GM23338 (cell line): ENCODE results near the gene ITPR2.

Source experiments
- CREB1 ChIP-seq: fragments of 250-450 bp; sonication (Bioruptor Pico); IDR thresholded peaks from 2 replicates; pipeline ENCODE4 v1.5.0; 2020; ENCODE audit warnings: low read depth, mild to moderate bottlenecking, moderate library complexity
- CTCF ChIP-seq, 2 experiments: fragments of 200-600 bp in 1 of 2; sonication (generic) in 1 of 2; conservative IDR thresholded peaks; 2 replicates each; pipeline versions ENCODE4 v1.5.1 to v1.6.1; 2016 to 2017; ENCODE audit warnings: antibody characterized with exemption in 2 of 2, low read depth in 2 of 2, mild to moderate bottlenecking in 2 of 2, moderate library complexity in 1 of 2
- EZH2 ChIP-seq: fragments of 200-600 bp; sonication (generic); IDR thresholded peaks from one replicate; pipeline ENCODE4 v1.8.0; 2017; ENCODE audit warnings: antibody characterized with exemption, mild to moderate bottlenecking, low read depth; ENCODE audit not compliant: unreplicated experiment
- EZH2phosphoT487 ChIP-seq: fragments of 200-600 bp; sonication (generic); IDR thresholded peaks from one replicate; pipeline ENCODE4 v1.8.1; 2018; ENCODE audit warnings: antibody characterized with exemption; ENCODE audit not compliant: unreplicated experiment
- JUNB ChIP-seq: IDR thresholded peaks from one replicate; pipeline ENCODE4 v1.6.1; 2016; ENCODE audit warnings: antibody characterized with exemption; ENCODE audit not compliant: unreplicated experiment
- POLR2AphosphoS5 ChIP-seq: IDR thresholded peaks from 2 replicates; pipeline ENCODE4 v1.6.1; 2016; ENCODE audit warnings: antibody characterized with exemption, low read depth
- ZNF114 ChIP-seq: fragments of 250-450 bp; sonication (Bioruptor Pico); IDR thresholded peaks from 2 replicates; pipeline ENCODE4 v1.5.0; 2020; ENCODE audit warnings: mild to moderate bottlenecking, moderate library complexity
- ZNF331 ChIP-seq: fragments of 250-450 bp; sonication (Bioruptor Pico); IDR thresholded peaks from 2 replicates; pipeline ENCODE4 v1.5.0; 2020; ENCODE audit warnings: low read depth, mild to moderate bottlenecking, moderate library complexity
- TF ChIP-seq, protein P1 (sequence below): fragments of 250-450 bp; sonication (Bioruptor Pico); IDR thresholded peaks from 2 replicates; pipeline ENCODE4 v1.5.0; 2020; ENCODE audit warnings: mild to moderate bottlenecking, moderate library complexity
- TF ChIP-seq, protein P2 (sequence below): IDR thresholded peaks from one replicate; pipeline ENCODE4 v1.6.1; 2018; ENCODE audit warnings: antibody characterized with exemption; ENCODE audit not compliant: unreplicated experiment

- no peak for TF ChIP-seq POLR2AphosphoS5
- TF ChIP-seq ZNF114 (CRISPR knock-in tag) = no peak
- TF ChIP-seq ZNF331 (CRISPR knock-in tag) = no peak
- no peak for TF ChIP-seq CTCF (conservative IDR thresholded peaks at IDR 0.05; ENCODE audit: low read depth in 2 of 2)
- TF ChIP-seq JUNB = no peak
- TF ChIP-seq EZH2 = no peak
- TF ChIP-seq EZH2phosphoT487 = no peak
- TF ChIP-seq, protein P1, sequence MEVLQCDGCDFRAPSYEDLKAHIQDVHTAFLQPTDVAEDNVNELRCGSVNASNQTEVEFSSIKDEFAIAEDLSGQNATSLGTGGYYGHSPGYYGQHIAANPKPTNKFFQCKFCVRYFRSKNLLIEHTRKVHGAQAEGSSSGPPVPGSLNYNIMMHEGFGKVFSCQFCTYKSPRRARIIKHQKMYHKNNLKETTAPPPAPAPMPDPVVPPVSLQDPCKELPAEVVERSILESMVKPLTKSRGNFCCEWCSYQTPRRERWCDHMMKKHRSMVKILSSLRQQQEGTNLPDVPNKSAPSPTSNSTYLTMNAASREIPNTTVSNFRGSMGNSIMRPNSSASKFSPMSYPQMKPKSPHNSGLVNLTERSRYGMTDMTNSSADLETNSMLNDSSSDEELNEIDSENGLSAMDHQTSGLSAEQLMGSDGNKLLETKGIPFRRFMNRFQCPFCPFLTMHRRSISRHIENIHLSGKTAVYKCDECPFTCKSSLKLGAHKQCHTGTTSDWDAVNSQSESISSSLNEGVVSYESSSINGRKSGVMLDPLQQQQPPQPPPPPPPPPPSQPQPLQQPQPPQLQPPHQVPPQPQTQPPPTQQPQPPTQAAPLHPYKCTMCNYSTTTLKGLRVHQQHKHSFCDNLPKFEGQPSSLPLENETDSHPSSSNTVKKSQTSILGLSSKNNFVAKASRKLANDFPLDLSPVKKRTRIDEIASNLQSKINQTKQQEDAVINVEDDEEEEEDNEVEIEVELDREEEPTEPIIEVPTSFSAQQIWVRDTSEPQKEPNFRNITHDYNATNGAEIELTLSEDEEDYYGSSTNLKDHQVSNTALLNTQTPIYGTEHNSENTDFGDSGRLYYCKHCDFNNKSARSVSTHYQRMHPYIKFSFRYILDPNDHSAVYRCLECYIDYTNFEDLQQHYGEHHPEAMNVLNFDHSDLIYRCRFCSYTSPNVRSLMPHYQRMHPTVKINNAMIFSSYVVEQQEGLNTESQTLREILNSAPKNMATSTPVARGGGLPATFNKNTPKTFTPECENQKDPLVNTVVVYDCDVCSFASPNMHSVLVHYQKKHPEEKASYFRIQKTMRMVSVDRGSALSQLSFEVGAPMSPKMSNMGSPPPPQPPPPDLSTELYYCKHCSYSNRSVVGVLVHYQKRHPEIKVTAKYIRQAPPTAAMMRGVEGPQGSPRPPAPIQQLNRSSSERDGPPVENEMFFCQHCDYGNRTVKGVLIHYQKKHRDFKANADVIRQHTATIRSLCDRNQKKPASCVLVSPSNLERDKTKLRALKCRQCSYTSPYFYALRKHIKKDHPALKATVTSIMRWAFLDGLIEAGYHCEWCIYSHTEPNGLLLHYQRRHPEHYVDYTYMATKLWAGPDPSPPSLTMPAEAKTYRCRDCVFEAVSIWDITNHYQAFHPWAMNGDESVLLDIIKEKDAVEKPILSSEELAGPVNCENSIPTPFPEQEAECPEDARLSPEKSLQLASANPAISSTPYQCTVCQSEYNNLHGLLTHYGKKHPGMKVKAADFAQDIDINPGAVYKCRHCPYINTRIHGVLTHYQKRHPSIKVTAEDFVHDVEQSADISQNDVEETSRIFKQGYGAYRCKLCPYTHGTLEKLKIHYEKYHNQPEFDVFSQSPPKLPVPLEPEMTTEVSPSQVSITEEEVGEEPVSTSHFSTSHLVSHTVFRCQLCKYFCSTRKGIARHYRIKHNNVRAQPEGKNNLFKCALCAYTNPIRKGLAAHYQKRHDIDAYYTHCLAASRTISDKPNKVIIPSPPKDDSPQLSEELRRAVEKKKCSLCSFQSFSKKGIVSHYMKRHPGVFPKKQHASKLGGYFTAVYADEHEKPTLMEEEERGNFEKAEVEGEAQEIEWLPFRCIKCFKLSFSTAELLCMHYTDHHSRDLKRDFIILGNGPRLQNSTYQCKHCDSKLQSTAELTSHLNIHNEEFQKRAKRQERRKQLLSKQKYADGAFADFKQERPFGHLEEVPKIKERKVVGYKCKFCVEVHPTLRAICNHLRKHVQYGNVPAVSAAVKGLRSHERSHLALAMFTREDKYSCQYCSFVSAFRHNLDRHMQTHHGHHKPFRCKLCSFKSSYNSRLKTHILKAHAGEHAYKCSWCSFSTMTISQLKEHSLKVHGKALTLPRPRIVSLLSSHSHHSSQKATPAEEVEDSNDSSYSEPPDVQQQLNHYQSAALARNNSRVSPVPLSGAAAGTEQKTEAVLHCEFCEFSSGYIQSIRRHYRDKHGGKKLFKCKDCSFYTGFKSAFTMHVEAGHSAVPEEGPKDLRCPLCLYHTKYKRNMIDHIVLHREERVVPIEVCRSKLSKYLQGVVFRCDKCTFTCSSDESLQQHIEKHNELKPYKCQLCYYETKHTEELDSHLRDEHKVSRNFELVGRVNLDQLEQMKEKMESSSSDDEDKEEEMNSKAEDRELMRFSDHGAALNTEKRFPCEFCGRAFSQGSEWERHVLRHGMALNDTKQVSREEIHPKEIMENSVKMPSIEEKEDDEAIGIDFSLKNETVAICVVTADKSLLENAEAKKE (CRISPR knock-in tag) = no peak
- TF ChIP-seq, protein P2, sequence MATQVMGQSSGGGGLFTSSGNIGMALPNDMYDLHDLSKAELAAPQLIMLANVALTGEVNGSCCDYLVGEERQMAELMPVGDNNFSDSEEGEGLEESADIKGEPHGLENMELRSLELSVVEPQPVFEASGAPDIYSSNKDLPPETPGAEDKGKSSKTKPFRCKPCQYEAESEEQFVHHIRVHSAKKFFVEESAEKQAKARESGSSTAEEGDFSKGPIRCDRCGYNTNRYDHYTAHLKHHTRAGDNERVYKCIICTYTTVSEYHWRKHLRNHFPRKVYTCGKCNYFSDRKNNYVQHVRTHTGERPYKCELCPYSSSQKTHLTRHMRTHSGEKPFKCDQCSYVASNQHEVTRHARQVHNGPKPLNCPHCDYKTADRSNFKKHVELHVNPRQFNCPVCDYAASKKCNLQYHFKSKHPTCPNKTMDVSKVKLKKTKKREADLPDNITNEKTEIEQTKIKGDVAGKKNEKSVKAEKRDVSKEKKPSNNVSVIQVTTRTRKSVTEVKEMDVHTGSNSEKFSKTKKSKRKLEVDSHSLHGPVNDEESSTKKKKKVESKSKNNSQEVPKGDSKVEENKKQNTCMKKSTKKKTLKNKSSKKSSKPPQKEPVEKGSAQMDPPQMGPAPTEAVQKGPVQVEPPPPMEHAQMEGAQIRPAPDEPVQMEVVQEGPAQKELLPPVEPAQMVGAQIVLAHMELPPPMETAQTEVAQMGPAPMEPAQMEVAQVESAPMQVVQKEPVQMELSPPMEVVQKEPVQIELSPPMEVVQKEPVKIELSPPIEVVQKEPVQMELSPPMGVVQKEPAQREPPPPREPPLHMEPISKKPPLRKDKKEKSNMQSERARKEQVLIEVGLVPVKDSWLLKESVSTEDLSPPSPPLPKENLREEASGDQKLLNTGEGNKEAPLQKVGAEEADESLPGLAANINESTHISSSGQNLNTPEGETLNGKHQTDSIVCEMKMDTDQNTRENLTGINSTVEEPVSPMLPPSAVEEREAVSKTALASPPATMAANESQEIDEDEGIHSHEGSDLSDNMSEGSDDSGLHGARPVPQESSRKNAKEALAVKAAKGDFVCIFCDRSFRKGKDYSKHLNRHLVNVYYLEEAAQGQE = no peak
- no peak for TF ChIP-seq CREB1 (CRISPR knock-in tag)
These were observed 13.0 kb upstream of the ITPR2 start for GRCh38 chr12:26845984-26846383.
